Activated T-cell treated with anti-CD3 and anti-CD28 coated beads for 4 hours (primary cell): ENCODE data around the gene KLHDC3.
"Not testable (repeated sequence)": the region's sequence is repeated elsewhere in the genome, so short reads cannot be mapped to it uniquely, and the experiment has no call there.

Experiments
- DNase-seq: peaks from one replicate; pipeline ENCODE4 v3.0.0-alpha.2; 2020

Gene KLHDC3

DNA sequence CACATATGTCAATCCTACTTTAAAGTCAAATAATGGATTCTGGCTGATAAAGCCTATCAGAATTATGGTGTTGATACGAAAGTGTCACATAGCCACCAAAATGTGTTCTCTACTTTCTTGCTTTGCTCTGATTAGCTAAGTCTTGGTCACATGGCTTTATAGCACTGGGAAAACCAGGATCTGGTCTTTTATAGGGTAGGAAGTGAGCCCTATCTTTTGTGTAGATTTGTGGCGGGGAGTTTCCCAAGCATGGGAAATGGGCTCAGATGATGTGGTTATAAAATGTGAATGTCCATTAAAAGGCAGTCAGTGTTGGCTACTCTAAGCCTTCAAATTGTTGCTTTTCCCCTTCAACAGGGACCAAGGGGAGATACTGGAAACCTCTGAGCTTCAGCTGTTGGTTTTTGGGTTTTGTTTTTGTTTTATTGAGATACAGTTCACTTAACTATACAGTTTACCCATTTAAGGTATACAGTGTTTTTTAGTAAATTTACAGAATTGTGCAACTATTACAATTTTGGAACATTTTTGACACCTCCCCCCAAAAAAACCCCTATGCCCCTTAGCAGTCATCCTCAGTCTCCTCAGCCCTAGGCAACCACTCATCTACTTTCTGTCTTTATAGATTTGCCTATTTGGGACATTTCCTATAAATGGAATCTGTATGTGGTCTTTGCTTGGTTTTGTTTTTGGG, 19.6 kb downstream of the KLHDC3 start:
- no peak for DNase-seq

DNA sequence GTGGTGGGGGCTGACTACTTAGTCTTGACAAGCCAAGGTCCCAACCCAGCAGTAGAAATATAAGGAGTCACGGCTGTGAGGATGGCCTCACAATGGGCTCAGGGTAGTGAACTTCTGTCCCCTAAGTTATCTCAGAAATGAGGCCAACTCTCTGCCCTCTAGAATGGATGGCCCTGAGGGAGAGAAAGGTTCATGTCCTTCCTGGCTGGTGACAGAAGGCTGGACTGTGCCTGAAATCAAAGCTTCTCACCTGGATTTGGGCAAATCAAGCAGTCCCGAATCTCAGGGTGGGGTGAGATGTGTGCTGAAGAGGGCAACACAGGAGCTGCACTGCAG, 20.1 kb downstream of the KLHDC3 start:
- no peak for DNase-seq

DNA sequence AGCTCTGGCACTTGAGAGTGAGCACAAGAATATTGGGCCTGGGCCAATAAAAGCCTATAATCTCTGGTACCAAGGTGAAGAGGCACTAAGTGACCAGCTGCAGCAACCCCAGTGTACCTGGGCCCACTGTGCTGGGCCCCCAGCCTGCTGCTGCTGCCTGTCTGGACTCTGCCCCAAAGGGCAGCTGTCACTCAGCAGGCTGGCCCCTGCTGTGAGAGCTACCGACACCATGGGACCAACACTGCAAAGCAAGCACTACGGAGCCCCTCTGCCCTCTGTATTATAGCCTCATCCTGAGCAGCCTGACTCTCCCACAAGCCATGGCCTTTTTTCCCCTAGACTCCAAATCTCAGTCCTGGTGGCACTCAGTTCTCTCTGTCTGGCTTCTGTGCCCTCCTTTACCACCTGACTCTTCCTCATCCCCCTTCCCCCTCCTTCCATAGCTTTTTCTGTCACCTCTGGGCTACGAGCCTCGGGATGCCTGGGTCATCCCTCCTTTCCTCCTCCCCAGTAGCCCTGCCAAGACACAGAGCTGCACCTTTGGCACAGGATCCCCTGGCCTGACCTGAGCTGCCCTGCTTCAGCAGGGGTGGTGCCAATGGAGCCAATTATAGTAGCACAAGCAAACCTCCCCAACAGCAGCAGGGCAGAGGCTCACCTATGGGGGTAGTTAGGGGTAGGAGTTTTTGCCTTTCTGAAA, 21.6 kb downstream of the KLHDC3 start:
- DNase-seq = no peak

DNA sequence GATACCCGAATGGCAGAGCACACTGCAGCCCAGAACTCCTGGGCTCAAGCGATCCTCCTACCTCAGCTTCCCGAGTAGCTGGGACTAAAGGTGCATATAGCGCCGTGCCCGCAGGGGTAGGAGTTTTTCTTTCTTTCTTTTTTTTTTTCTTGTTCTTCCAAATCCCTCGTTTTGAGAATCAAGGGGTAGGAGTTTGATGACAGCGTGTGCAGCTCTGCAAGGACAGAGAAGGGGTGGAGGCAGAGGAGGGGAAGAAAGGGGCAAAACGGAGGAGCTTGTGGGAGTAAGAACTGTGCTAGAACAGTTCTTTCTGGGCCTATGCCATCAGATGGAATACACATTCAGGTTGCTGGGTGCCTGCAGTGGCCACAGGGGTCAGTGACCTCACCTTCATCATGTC, 22.7 kb downstream of the KLHDC3 start:
- no peak for DNase-seq

DNA sequence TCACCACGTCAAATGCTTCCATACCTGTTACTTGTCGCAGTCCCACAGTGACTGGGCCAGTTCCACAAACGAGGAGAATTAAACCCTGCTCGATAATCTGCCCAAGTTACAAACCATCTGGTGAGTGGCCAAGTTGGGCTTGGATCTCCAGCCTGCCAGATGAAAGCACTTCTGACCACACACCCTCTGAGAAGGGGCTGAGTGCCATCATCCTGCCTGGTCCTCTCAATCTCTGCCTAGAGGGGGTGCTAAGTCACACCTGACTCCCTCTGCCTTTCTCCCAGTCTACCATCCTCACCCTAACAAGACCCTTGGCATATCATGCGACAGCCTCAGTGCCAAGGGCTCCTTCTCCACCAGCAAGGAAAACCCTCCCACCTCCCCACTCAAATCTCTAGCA, 23.1 kb downstream of the KLHDC3 start:
- DNase-seq = no peak

DNA sequence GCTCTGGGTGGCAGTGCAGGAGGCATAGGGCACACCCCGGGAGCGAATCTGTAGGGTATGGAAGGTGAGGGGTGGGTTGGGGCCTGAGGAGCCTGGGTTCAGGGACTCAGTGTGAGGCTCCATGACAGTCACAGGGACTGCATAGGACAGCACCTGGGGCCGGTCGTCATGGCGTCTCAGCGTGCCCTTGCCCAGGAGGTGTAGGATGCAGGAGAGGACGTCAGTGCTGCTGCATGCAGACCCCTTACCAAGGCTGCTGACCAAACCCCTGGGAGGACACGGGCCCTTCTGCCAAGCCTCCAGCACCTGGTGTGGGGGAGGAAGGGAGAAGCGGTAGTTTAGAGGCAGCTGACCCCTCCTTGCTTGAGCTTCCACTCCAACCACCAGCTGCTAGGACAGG, 23.7 kb downstream of the KLHDC3 start:
- DNase-seq = no peak

DNA sequence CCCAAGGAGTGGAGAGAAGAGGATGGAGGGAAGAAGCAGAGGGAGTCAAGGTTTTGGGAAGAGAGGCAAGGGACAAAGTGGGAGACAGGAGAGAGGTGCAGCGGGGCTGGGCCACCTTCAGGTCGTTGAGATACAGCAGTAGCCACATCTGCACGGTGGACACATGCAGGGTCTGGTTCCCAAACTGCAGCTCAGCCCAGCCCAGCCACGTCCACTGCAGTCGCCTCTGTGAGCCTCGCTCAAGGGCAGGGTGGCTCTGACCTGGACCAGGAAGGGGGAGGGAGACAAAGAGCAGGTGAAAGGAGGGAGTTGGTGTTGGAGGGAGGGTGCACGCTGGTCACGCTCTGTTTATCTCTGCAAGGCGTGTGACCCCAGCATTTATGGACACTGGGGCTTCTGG, 24.7 kb downstream of the KLHDC3 start:
- DNase-seq = no peak

DNA sequence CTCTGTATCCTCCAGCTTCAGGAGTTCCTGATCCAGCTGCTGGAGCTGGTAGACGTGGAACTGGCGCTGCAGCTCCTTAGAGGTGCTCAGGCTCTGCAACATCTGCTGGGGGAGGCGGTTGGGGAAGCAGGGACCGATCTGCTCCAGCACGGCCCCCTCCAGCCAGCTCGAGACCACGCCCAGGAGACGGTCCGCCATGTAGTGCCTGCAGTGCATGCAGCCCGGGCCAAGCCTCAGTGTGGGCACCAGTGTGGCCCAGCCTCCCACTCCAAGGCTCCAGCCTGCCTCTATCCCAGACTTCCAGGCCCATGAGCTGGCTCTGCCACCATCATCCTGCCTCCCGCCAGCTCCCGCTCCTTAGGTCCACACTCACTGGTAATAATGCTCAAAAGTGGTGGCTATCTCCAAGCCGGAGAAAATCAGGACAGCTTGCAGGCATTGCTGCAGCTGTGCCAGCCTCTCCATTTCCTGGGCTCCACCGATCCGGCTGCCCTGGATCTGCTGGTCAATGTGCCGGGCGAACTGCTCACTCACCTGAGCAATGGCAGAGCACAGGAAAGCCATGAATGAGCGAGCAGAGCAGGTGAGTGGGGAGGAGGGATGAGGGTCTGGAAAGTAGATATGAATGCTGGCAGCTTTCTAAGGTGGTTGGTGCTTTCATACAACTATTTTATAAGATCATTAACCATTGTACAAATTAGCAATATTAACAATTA, 26.7 kb downstream of the KLHDC3 start:
- no peak for DNase-seq

DNA sequence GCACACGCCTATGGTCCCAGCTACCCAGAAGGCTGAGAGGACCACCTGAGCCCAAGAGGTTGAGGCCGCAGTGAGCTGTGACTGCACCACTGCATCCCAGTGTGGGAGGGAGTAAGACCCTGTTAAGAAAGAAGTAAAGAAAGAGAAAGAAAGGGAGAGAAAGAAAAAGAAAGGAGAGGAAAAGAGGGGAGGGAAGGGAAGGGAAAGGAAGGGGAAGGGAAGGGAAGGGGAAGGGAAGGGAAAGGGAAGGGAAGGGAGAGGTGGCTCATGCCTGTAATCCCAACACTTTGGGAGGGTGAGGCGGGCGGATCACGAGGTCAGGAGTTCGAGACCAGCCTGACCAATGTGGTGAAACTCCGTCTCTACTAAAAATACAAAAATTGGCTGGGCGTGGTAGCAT, 27.4 kb downstream of the KLHDC3 start:
- not testable (repeated sequence) for DNase-seq

DNA sequence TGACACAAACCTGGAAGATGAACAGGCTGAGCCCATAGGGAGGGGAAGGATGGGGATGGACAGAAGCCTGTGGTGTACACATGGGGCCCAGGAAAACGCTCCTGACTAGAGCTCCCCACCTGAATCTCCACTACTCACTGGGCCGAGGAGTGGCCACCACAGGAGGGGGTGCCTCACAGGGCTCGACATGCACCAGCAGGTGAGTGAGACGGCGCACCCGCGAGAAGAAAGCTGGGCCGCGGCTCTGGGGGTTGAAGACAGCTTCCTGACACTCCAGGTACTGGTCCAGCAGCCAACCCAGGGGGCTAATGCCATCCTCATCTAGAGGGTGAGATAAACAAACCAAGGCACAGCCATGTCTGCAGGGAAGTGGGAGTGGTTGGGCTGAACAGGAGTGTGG, 29.3 kb downstream of the KLHDC3 start:
- DNase-seq = no peak

DNA sequence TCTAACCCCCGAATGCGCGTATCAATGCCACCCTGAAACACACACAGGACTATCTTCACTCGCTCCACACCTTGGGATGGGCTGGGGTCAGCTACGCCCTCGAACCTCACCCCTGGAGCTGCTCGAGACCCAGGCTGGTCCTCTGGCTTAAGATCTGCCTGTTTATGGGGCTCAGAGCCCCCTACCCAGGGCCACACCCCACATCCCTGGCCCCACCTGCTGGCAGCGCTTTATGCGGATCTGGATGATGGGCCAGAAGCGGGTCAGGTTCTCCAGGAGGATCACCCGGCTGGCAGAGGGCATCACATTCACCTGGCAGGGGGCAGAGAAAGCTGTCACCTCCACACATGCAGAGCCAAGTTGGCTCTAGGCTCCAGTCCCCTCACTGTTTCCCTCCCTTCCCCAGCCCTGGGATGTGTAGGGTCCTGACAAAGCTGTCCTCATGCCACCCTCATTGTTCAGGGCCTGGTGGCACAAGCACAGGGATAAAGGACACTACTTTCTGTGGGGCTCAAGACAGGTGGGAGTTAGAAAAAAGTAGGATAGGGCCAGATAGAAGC, 31.4 kb downstream of the KLHDC3 start:
- no peak for DNase-seq

DNA sequence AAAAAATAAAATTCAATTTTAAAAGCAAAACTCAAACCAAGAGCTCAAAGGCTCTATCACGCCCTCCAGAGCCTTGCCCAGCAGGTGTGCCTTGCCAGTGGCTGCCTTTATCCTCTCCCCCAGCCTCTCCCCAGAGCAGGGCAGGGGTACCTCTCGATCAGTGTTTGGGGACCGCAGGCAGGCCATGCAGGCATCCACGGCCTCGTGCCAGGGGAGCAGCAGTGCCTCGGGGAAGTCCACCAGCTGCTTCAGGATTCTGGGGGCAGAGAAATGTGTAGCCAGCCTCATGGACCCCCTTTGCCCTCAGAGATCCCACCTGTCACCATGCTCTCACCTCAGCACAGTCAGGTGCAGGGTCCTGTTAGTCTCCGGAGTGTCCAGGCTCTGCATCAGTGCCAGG, 33.9 kb downstream of the KLHDC3 start:
- DNase-seq = no peak

DNA sequence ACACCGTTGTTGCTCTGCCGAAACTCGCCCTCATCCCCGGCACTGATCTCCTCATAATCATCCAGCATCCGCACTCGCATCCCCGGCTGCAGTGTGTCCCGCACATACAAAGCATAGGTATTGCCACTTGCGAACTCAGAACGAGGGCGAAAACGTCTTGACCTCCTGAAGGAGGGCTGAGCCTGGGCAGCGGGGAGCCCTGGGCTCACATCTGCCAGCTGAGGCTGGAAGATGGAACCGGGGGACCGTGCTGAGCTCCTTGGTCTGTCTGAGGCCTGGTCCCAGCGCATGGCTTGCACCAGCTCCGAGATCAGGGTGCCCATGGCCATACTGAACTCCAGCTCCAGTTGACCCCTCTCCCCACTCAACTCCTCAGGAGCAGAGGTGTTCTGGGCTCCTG, 36.9 kb downstream of the KLHDC3 start:
- no peak for DNase-seq

DNA sequence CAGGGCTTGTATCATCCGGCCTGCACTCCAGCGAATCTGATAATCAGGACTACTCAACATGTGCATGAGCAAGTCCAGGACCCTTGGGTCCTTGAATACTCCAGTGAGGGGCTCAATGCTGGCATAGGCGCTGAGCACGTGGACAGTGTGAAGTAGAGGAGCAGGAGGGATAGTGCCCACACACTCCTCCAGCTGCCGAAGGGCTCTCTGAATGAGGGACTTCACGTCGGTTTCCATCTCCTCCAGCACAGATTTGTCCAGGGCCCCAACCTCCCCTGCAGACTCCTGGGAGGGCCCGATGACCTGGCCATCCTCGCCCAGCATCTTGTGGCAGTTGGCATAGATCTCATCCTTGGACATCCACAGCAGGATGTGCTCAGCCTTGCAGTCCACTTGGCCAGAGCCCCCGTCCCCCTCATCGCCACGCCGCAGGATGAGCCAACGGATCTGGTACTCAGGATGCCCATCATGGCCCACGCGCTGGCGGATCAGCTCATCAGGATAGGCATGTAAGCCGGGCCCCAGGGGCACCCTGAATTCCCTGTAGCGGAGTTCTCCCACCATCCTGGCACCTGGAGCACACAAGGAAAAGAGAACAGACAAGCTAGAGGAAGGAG, 38.3 kb downstream of the KLHDC3 start:
- DNase-seq = no peak

DNA sequence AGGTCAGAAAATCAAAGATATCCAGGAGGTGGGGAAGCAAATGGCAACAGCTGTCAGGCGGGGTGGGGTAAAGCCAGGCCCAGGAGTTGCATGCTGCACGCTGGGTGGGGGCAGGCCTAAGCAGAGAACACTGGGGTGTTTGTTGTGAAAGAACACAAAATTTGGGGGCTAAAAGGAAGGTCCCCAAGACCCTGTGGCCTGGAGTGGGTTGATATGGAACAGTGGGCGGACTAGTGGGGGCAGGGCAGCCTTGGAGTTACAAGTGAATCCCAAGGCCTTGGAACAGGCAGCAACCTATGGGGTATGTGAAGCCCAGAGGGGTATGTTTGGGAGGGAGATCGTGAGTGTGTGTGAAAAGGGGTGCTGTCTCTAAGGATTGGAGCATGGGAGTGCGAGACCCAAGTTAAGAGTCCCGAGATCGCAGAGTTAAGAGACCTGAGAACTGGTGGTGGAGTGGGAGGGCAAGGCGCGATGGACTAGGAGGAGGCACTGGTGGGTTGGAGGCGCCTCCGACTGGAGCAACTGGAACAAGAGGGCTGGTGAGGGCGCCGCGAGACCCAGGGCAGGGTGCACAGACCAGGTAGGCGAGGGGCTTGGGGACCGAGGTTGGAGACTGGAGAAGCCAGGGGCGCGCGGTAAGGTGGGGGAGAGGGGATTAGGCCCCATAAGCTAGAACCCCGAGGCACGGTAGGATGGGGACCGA, 38.9 kb downstream of the KLHDC3 start:
- DNase-seq = no peak

DNA sequence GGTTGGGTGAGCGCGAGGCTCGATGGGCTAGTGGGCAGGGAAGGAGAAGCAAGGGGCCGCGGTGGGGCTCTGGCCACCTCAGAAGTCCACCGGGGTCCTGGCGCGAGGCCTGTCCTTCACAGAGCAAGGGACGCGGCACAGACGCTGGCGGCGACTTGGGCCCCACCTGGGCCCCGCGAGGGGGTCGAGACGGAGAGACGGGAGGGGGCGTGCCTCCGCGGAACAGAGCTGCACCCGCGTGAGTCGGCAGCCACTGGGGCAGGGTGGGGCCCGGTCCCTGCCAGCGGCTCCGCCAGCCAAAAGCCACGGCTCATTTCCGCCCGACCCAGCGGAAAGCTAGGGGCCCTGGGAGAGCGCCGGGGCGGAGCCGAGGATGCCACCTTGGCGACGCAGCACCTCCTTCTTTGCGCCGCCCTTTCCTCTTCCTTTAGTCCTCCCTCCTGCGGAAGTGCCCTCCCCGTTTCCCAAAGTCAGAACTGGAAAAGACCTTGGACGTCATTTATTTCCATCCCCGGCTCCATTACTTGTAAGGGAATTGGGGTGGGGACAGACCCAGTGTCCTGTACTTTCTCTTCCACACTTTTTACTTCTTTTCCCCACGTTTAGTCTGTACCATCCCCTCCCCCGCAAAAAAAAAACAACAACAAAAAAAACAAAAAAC, 39.6 kb downstream of the KLHDC3 start, which contains the start of gene CUL7:
Gene CUL7, minus strand, starts transcription at position 307 of the 661 bp plus-strand sequence. CDS start 1,063 bp downstream, outside the sequence.
- peak; percentile 75 for DNase-seq

DNA sequence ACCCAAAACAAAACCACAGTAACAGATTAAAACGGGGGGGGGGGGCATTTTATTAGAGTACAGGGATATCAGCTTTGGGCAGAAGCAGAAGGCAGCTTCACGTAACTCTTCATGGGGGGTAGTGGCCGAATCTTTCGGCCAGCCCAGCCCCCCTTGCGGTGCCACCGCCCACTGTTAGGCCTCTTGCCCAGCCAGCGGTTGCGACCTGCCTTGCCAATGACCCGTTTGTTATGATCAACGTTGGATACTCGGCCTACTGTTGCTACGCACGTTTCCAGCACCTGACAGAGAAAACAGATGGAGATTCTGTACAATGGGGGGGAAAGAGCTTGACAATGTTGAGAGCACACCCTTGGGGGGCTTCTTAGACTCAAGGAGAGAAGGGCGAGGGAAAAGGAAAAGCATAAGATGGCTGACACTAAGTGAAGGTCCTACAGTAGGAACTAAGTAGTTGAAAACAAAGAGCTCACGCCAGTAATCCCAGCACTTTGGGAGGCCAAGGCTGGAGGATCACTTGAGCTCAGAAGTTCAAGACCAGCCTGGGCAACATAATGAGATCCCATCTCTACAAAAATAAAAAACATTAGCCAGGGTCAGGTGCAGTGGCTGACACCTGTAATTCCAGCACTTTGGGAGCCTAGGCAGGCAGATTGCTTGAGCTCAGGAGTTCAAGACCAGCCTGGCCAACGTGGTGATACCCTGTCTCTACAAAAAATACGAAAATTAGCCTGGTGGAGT, 40.3 kb downstream of the KLHDC3 start:
- DNase-seq = no peak

DNA sequence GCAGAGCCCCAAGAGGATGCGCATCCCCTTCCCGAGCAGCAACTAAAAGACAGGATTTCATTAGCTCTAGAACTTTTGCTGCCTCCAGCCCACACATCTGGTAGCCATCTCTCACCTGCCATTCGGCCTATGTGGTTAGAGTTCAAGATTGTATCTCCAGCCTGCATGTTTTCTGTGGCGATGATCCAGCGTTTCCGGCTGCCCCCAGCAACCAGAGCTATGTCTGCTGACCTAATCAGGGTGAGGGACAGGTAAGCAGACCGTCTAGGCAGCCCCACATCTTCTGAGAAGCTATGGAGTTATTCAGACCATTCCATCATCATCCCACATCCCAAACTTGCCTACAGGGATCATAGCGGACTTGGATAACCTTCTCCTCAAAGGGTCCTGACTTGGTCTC, 41.9 kb downstream of the KLHDC3 start:
- no peak for DNase-seq

DNA sequence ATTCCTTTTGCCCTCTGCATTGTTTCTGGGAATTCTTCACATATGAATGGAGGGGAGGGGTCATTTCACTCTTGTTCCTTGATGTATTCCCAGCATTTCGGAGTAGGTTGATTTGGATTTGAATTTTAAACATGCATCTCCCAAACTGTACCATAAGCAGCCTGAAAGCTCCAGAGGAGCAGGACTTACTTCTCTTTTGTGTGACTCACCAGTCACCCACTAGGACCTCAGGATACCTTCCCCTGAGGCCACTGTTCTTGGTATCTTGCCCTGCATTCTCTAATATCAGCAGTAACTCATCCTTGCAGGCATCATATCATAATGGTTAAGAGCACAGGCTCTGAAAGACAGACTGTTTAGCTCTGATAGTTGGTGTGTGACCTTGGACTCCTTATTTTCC, 44.5 kb downstream of the KLHDC3 start:
- no peak for DNase-seq

DNA sequence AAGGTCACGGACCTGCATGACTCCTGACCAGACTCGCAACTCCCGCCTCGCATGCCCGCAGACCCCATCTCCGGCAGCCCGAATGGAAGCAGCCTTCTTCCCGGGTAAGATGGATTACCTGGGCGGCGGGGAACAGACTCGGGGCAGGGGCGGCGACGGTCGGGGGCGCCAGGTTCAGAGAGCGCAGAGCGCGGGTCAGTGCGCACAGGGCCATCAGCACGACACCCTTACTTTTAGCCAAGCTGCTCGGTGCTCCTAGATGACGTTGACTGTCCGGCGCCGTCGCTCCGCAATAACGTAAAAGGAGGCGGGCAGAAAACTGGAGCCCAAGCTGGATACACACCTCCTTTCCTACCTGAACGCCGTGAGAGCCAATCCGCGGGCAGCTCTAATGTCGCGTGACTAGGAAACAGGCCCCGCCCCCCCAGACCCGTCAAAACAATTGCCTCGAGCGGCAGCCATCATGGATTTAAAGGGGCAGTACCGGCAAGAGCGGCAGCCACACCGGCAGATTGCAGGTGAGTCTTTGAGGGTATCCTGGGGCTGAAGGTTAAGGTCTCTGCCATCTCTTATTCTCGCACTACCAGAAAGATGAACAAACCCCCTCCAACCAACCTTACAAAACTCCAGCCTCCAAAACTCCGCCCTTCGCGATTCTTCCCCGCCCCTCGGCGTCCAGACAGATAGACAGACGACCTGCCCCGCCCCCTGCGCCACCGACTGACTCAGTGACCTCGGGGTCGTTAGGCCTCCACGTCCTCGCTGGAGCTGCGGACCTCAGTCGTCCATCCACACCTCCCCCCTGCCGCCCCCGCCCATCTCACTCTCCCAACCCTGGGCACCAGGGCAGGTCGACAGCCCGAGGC, 45.4 kb downstream of the KLHDC3 start, which contains the start of the genes KLC4 and MRPL2:
Gene KLC4, plus strand, starts transcription at position 464 of the 866 bp plus-strand sequence. CDS start 1,705 bp downstream, outside the sequence.
Gene MRPL2, minus strand, starts transcription at position 267 of the 866 bp plus-strand sequence. Its CDS starts 53 bp downstream, at position 214.
- DNase-seq = peak; percentile 96
